GM08714 (cell line): ENCODE data around the gene IL1R2.

Source experiments
- H3K4me3 ChIP-seq: fragments of 200-500 bp; sonication (Bioruptor generic); 2 replicates; pipeline ENCODE4 v1.5.1; 2014; ENCODE audit warnings: mild to moderate bottlenecking, low read length, inconsistent platforms
- ZNF274 ChIP-seq: IDR thresholded peaks from 2 replicates; pipeline ENCODE4 v1.6.1; 2012; ENCODE audit warnings: mild to moderate bottlenecking, low read depth, low read length

The IL1R2 gene

GRCh38 chr2:102069311-102069974, 77.7 kb downstream of the IL1R2 start:
- no peak overlapping the region for H3K4me3 ChIP-seq
- no peak for TF ChIP-seq ZNF274

GRCh38 chr2:102070058-102070642, 78.4 kb downstream of the IL1R2 start:
- no peak for TF ChIP-seq ZNF274
- H3K4me3 ChIP-seq: no peak overlapping the region

GRCh38 chr2:102072741-102073140, 81.0 kb downstream of the IL1R2 start:
- TF ChIP-seq ZNF274: no peak
- H3K4me3 ChIP-seq: no peak overlapping the region

GRCh38 chr2:102073168-102073724, 81.5 kb downstream of the IL1R2 start:
- H3K4me3 ChIP-seq: no peak overlapping the region
- no peak for TF ChIP-seq ZNF274

- no peak overlapping the region for H3K4me3 ChIP-seq
- TF ChIP-seq ZNF274: no peak
These were observed 82.5 kb downstream of the IL1R2 start for GRCh38 chr2:102074152-102074783.

- no peak for TF ChIP-seq ZNF274
These were observed 83.7 kb downstream of the IL1R2 start for GRCh38 chr2:102075479-102075878.

GRCh38 chr2:102076512-102076911, 84.8 kb downstream of the IL1R2 start:
- no peak overlapping the region for H3K4me3 ChIP-seq
- TF ChIP-seq ZNF274: no peak

More at GRCh38 chr2:102075479-102075878, 83.7 kb downstream of the IL1R2 start:
- no peak overlapping the region for H3K4me3 ChIP-seq
